Ascending aorta (tissue), 2 donors: Measurements from ENCODE around the gene ATP11B. TPM values are rescaled to one million over a fixed set of nuclear protein-coding genes. Genes with fewer than 3 reads are reported as not detected.
A peak's percentile ranks its signal among the peaks of the same experiment; 100 is the strongest.

Experiments
- DNase-seq, 2 donors: peaks; one replicate each; pipeline ENCODE4 v3.0.0-alpha.2; 2019; ENCODE audit warnings: low spot score in 2 of 2
- H3K27ac ChIP-seq, 2 donors: fragments of 200-600 bp; sonication (generic); one replicate each; pipeline ENCODE4 v1.5.1; 2016 to 2017; ENCODE audit warnings: mild to moderate bottlenecking in 1 of 2
- H3K27me3 ChIP-seq: fragments of 200-600 bp; sonication (generic); one replicate; pipeline ENCODE4 v1.5.1; 2017
- H3K36me3 ChIP-seq, 2 donors: fragments of 200-600 bp; sonication (generic); one replicate each; pipeline ENCODE4 v1.5.1; 2016
- H3K4me1 ChIP-seq, 2 donors: fragments of 200-600 bp; sonication (generic); one replicate each; pipeline ENCODE4 v1.5.1; 2016 to 2017; ENCODE audit warnings: mild to moderate bottlenecking in 1 of 2
- H3K4me3 ChIP-seq, 2 donors: fragments of 200-600 bp; sonication (generic); one replicate each; pipeline ENCODE4 v1.5.1; 2016 to 2017; ENCODE audit warnings: mild to moderate bottlenecking in 1 of 2
- H3K9me3 ChIP-seq, 2 donors: fragments of 200-600 bp; sonication (generic); one replicate each; pipeline ENCODE4 v1.5.1; 2016
- intact Hi-C: fragments of 100-400 bp; cut with DNase I; formaldehyde crosslinking; loops from one replicate; pipeline ENCODE4 v1.15.1; 2023
- total RNA-seq: library from RNA; depleted of rRNA; stranded (reverse); fragments of >200 nt; gene quantifications from one replicate; pipeline ENCODE4 v1.1.0, GENCODE V29; 2016
- TF ChIP-seq, protein P1 (sequence below), 3 experiments: fragments of 200-600 bp in 2 of 3; fragments of 450-650 bp in 1 of 3; sonication (generic) in 2 of 3; IDR thresholded peaks; one replicate each; pipeline ENCODE4 v1.5.1; 2016 to 2019; ENCODE audit warnings: antibody characterized with exemption in 3 of 3, mild to moderate bottlenecking in 1 of 3, moderate library complexity in 1 of 3

Gene ATP11B
- total RNA-seq, 1 donor from 2014 or later: 117 TPM

DNA sequence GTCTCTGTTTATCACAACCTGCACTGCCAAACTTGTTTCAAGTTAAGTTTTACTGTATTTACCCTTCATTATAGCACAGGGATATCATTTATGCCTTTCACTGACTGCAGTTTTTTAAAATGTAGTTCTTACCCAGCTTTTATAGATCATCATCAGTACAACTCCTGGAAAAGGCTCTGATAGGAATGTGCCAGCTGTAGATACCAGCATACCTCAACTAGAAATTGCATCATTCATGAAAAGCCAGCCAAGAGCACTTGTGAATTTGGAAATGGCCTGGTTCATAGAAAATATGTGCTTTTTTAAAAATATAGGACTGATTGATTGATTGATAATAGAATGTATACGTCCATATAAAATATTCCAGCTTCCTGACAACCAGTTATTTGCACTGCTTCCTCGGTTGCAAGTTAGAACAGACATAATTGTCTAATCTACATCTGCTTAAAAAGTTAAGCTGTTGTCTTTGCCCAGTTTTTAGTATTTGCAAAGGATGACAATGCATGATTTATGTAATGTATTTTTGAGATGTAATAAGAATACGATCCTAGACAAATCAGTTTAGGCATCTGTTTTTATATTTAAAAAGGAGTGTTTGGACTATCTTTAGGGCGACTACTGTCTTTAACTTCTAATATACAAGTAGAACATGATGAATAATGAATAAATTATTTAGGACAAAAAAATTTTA is 128.5 kb downstream of the ATP11B start:
- intact Hi-C loops: no loop called here
- H3K27ac ChIP-seq: no peak overlapping the region

DNA sequence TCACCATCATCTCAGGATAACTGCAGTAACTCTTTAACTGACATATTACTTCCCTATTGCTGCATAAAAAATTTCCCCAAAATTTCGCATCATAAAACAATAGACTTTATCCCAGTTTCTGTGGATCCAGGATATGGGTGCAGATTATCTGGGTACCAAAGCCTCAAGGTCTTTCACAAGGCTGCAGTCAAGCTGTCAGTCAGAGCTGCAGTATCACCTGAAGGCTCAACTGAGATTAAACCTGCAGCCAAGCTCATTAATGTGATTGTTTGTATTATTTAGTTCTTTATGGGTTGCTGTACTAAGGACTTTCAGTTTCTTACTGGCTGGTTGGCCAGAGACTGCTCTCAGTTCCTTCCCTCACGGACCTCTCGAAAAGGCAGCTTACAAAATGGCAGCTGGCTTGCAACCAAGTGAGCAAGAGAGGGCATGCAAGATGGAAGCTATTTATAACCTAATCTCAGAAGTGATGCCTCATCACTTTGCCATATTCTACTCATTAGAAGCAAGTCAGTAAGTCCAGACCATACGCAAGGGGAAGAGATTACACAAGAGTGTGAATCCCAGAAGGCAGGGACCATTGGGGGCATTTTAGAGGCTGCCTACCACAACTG is 132.1 kb downstream of the ATP11B start:
- Histone ChIP-seq H3K27ac (no peak overlapping the region), H3K36me3 (no peaks in the 10 kb centered on the region), H3K9me3 (no peaks in the 10 kb centered on the region), H3K4me1 (no peaks in the 10 kb centered on the region), H3K27me3 (no peaks in the 10 kb centered on the region), H3K4me3 (no peak overlapping the region)
- TF ChIP-seq, protein P1, sequence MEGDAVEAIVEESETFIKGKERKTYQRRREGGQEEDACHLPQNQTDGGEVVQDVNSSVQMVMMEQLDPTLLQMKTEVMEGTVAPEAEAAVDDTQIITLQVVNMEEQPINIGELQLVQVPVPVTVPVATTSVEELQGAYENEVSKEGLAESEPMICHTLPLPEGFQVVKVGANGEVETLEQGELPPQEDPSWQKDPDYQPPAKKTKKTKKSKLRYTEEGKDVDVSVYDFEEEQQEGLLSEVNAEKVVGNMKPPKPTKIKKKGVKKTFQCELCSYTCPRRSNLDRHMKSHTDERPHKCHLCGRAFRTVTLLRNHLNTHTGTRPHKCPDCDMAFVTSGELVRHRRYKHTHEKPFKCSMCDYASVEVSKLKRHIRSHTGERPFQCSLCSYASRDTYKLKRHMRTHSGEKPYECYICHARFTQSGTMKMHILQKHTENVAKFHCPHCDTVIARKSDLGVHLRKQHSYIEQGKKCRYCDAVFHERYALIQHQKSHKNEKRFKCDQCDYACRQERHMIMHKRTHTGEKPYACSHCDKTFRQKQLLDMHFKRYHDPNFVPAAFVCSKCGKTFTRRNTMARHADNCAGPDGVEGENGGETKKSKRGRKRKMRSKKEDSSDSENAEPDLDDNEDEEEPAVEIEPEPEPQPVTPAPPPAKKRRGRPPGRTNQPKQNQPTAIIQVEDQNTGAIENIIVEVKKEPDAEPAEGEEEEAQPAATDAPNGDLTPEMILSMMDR (IDR thresholded peaks at IDR 0.05): no peak
- intact Hi-C loops: no loop called here
- peak in 1 of 2 donors; percentile 65 for DNase-seq

More for the DNA sequence above, 128.5 kb downstream of the ATP11B start:
- Histone ChIP-seq H3K4me3 (no peak overlapping the region), H3K4me1 (no peaks in the 10 kb centered on the region), H3K9me3 (no peaks in the 10 kb centered on the region), H3K27me3 (no peaks in the 10 kb centered on the region), H3K36me3 (no peaks in the 10 kb centered on the region)
- TF ChIP-seq, protein P1 (IDR thresholded peaks at IDR 0.05): no peak
- no peak for DNase-seq

DNA sequence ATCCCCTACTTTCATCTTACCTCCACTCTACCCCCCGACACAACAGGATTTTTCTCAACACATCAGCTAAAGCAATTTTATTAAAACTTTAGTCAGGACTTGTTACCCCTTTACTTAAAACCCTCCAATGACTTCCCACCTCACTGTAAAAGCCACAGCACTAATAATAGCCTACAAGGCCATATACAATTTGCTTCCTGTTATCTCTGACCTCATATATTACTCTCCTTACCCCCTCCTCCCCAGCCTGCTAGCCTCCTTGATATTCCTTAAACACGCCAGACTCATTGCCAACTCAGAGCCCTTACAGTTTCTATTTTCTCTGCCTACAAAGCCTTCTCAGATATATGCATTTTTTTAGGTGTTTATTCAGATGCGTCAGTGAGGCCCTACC is 132.6 kb downstream of the ATP11B start:
- DNase-seq: no peak
- Histone ChIP-seq H3K4me1 (no peaks in the 10 kb centered on the region), H3K27me3 (no peaks in the 10 kb centered on the region), H3K36me3 (no peaks in the 10 kb centered on the region), H3K27ac (no peak overlapping the region), H3K4me3 (no peak overlapping the region), H3K9me3 (no peaks in the 10 kb centered on the region)
- intact Hi-C loops: no loop called here
- TF ChIP-seq, protein P1 (IDR thresholded peaks at IDR 0.05): no peak

DNA sequence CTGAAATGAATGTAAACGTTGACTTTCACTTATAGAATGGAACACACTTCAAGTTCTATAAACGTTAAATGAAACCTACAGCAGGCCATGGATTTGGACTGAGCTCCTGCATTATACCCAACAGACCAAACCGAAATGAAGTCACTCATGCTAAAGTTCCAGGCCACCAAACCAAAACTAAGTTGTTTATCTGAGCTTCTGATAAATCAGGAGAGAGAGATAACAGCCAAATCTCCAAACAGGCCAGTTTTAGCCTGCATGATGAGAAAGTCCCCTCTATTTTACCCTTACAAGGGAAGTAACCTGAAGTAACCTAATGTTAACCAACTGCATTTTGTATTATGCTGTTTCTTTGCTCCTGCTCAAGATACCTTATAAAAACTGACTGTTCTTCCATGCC is 142.5 kb downstream of the ATP11B start:
- H3K36me3 ChIP-seq: peaks cover 0 to 4% of the 10 kb centered on the region in 2 donors
- TF ChIP-seq, protein P1 (IDR thresholded peaks at IDR 0.05): no peak
- no peak overlapping the region for H3K27ac ChIP-seq
- DNase-seq: no peak
- no peaks in the 10 kb centered on the region for H3K27me3 ChIP-seq
- no peaks in the 10 kb centered on the region for H3K4me1 ChIP-seq
- H3K9me3 ChIP-seq: peaks cover 0 to 9% of the 10 kb centered on the region in 2 donors
- no peak overlapping the region for H3K4me3 ChIP-seq
- intact Hi-C loops: no loop called here

DNA sequence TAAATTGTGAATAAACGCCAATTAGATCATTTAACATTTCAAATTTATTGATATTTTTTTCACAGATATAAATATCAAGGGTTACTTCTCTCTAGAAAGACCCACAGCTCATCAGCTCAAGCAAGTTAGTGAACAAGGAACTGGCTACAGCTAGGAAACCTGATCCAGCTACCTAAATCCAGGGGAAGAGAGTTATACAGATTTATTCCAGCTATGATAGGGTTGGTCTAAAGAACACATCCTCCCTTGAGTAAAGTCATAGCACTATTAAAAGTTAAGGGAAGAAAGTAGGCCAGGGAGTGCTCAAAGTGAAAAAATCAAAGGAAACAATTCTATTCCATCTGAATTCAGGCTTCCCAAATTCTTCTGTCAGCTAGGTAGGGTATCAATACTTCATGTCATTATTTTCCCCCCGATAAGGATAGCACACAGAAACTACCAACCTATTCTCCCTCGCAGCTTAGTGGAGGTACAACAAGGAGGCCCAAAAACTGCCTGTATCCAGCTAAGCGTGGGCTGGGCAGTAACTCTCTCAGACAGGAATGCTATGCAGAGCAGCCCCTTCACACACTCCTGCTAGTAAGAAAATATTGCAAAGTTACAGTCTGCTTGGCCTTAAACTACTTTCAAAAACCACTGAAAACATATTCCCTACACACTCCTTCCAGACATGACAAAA is 143.1 kb downstream of the ATP11B start:
- DNase-seq: no peak
- Histone ChIP-seq H3K4me1 (no peaks in the 10 kb centered on the region), H3K36me3 (peaks cover 0 to 4% of the 10 kb centered on the region in 2 donors), H3K27ac (no peak overlapping the region), H3K27me3 (no peaks in the 10 kb centered on the region), H3K4me3 (no peak overlapping the region), H3K9me3 (peaks cover 0 to 9% of the 10 kb centered on the region in 2 donors)
- TF ChIP-seq, protein P1 (IDR thresholded peaks at IDR 0.05): no peak
- intact Hi-C loops: no loop called here
